HG03196 (cell line): Measurements from ENCODE around the gene ETDC.
"Not testable (repeated sequence)": the region's sequence is repeated elsewhere in the genome, so short reads cannot be mapped to it uniquely, and the experiment has no call there.

Experiments
- ATAC-seq: cut with Tn5 transposase; IDR thresholded peaks from one replicate; pipeline ENCODE4 v1.9.1; 2021; ENCODE audit not compliant: unreplicated experiment

Gene ETDC

GRCh38 chrX:135309430-135309923 is at the start of gene ETDC:
Gene ETDC, plus strand, starts transcription at chrX:135309480. Its CDS starts 0 bp downstream, at chrX:135309480.
- no peak for ATAC-seq

- not testable (repeated sequence) for ATAC-seq
These were observed 48.3 kb upstream of the ETDC start for GRCh38 chrX:135260976-135261375.

GRCh38 chrX:135263376-135263775 is 45.9 kb upstream of the ETDC start:
- not testable (repeated sequence) for ATAC-seq

- ATAC-seq: no peak
These were observed 45.1 kb upstream of the ETDC start for GRCh38 chrX:135264206-135264605.

- no peak for ATAC-seq
These were observed 36.1 kb upstream of the ETDC start for GRCh38 chrX:135273162-135273561.

- ATAC-seq: no peak
These were observed 33.3 kb upstream of the ETDC start for GRCh38 chrX:135275973-135276372.

- ATAC-seq: no peak
These were observed 21.9 kb upstream of the ETDC start for GRCh38 chrX:135287266-135287823.

GRCh38 chrX:135295238-135295943 is 13.9 kb upstream of the ETDC start:
- ATAC-seq: no peak

GRCh38 chrX:135295944-135296305 is 13.4 kb upstream of the ETDC start:
- no peak for ATAC-seq

GRCh38 chrX:135302269-135302873 is 6.9 kb upstream of the ETDC start:
- ATAC-seq: no peak

- no peak for ATAC-seq
These were observed 4.5 kb upstream of the ETDC start for GRCh38 chrX:135304741-135305140.

- ATAC-seq: no peak
These were observed 2.1 kb upstream of the ETDC start for GRCh38 chrX:135307171-135307570.

GRCh38 chrX:135308345-135308855 is 880 bp upstream of the ETDC start:
- no peak for ATAC-seq

GRCh38 chrX:135315864-135316263 is 6.6 kb downstream of the ETDC start:
- peak; percentile 73 for ATAC-seq

- no peak for ATAC-seq
These were observed 15.2 kb downstream of the ETDC start for GRCh38 chrX:135324463-135324862.

- not testable (repeated sequence) for ATAC-seq
These were observed 15.9 kb downstream of the ETDC start for GRCh38 chrX:135325036-135325818.

GRCh38 chrX:135327299-135327698 is 18.0 kb downstream of the ETDC start:
- no peak for ATAC-seq

GRCh38 chrX:135328421-135329005 is 19.2 kb downstream of the ETDC start:
- no peak for ATAC-seq

- ATAC-seq: no peak
These were observed 21.4 kb downstream of the ETDC start for GRCh38 chrX:135330706-135331105.

GRCh38 chrX:135331525-135331924 is 22.2 kb downstream of the ETDC start:
- no peak for ATAC-seq

- ATAC-seq: no peak
These were observed 31.6 kb downstream of the ETDC start for GRCh38 chrX:135340831-135341230.
